NCI-H1105 (cell line): ENCODE measurements around the gene EPHA6.
A peak's percentile ranks its signal among the peaks of the same experiment; 100 is the strongest.
"Not testable (repeated sequence)": the region's sequence is repeated elsewhere in the genome, so short reads cannot be mapped to it uniquely, and the experiment has no call there.

Source experiments
- DNase-seq: peaks from one replicate; lab custom pipeline; 2025; lab: John Stamatoyannopoulos, UW

The EPHA6 gene

DNA sequence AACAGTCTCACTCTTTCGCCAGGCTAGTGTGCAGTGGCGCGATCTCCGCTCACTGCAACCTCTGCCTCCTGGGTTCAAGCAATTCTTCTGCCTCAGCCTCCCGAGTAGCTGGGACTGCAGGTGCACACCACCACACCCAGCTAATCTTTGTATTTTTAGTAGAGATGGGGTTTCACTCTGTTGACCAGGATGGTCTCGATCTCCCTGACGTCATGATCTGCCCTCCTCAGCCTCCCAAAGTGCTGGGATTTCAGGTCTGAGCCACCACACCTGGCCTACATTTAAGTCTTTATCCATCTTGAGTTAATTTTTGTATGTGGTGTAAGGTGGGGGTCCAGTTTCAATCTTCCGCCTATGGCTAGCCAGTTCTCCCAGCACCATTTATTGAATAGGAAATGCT, 211.2 kb downstream of the EPHA6 start:
- not testable (repeated sequence) for DNase-seq

DNA sequence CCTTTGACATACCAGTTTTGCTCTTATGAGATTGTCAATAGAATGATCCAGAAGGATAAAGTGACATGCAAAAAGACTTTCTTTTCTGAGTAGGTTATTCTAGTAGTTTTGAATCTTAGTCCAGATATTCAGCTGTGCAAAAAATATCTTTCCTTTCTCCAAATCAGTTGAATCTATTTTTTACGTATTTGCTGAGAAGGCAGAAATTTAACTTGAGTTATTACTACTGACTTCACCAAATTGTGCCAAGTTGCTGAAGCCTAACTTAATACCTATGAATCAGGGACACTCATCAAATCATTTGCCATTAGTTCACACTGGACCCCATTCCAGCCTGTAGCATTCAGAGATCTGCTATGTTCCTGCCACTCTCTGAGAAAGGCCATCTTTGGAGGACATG, 215.6 kb downstream of the EPHA6 start:
- DNase-seq, result no peak

DNA sequence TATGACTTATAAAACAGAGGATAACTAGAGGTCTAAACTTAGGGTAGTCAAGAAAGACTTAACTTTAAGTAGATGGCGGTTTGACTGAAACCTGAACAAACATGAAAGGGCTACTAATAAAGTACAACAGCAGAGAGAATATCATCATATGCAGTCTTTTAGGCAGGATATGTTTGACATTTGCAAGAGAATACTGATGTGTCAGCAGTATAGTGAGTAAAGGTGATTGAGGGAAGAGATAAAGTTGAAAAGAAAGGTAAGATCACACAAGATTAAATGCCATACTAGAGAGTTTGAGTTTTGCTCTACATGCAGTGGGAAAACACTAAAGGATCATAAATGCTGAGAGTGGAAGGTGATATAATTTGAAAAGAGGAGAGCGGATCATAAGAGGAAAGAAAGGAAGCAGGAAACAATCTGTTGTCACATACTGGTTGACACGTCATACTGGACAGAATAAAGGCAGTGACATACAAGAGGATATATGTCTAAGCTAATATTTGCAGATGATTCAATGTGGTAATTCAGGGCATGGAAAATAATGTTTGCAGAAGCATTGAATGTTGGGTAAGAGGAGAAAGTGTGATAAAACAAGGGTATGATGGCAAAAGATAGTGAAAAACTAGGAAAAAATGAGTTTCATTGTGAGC, 223.0 kb downstream of the EPHA6 start:
- no peak for DNase-seq

DNA sequence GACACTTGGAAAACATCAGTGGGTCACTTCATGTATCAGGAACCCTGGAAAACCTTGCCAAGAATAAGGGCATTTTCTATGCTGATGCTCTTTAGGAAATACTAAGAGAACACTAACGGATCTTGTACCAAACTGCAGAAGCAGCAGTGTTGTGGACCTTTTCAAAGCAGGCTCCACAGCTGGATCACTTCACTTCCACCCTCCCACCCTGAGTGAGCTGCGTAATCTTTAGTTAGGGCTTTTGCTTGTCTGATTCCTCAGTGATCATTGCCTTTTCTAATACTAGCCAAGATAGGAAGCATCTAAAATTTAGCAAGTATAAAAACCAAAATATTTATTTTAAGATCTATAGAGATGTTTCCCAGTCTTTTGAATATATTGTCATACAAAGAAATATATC, 229.0 kb downstream of the EPHA6 start:
- no peak for DNase-seq

DNA sequence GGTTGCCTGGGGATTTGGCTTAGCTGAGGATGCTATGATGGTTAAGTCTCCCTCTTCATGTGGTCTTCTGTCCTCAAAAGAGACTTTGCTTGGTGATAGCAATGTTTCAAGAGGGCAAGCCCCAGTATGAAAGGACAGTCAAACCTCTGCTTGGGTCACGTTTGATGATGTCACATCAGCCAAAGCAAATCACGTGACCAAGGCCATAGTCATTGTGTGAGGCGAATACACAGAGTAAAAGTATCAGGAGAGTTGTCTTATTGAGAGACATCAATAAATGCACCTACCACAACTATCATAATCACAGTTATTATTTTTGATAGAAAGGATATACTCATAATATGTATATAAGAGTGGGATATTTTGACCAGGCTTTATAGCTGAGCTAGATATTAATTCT, 243.0 kb downstream of the EPHA6 start:
- no peak for DNase-seq

DNA sequence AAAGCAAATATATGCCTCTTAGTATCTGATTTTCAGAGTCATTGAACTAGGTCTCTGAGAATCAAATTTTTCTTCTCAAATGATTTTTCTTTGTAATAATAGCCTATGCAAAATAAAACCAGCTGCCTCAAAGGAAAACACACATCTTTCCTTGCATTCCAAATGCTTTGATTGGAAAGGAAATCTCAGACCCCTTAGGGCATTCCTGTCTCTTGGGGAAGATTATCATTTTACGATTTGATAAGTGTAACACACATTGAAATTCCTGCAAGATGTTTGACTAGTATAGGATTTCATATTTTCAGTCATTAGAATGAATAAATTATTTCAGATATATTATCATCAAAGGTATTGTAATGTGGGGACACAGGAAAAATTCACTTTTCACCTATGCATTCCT, 244.8 kb downstream of the EPHA6 start:
- DNase-seq, result no peak

DNA sequence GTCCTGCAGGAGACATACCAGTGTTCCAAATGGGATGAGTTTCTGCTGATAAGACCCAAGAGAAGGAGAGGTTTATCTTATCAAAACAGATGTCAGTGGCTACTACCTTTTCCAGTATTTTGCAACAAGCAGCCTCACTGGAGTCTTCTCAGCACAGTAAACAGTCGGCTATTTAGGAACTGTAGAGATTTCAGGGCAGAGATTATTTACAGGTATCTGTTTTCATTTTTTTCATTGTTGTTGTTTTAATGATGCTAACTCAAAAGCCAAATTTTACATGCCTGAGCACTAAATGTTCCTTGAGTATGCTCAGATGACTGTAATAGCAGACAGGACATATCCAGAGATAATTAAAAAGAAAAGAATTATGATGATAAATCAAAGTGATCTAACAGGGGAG, 252.1 kb downstream of the EPHA6 start:
- no peak for DNase-seq

DNA sequence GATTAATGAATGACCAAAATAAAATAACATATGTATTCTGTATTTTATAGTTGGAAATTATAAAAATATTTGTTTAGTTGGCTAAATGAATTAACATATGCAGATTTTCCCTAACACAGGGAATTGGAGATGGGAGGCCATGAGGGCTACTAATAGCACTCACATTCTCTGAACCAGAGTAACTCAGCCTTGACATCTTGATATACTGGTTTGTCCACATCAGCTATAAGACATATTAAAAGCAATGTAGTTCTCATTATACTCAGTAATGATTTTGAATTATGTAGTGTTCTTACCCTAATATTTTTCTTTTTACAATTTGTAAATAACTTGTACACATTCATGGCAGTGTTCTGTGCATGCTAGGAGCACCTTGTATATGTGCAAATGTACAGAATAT, 255.9 kb downstream of the EPHA6 start:
- no peak for DNase-seq

DNA sequence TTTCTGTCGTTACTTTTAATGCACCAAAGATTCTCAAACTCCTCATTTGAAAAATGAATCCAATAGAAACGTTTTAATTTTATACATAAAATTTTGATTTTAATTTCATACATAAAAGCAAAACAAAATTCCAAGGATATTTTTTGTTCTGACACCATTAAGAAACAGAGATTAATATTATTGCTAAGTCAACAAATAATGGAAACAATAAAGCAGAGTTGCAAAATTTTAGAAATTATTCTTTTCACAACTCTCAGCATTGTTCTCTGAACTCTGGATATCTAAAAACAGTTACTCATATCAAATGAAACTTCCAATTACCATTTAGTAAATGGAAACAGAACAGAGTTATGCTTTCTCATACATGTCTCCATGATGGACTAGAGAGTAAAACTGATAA, 260.2 kb downstream of the EPHA6 start:
- DNase-seq, result no peak

DNA sequence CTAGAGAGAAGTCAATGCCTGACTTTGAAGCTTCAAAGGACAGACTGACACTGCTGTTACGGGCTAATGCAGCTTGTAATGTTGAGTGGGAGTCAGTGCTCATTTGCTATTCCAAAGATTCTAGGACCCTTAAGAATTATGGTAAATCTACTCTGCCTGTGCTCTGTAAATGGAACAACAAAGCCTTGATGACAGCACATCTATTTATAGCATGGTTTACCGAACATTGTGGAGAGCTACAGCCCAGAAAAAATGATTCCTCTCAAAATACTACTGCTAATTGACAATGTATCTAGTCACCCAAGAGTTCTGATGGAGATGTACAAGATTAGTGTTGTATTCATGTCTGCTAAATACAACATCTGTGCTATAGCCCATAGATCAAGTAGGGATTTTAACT, 262.3 kb downstream of the EPHA6 start:
- no peak for DNase-seq

DNA sequence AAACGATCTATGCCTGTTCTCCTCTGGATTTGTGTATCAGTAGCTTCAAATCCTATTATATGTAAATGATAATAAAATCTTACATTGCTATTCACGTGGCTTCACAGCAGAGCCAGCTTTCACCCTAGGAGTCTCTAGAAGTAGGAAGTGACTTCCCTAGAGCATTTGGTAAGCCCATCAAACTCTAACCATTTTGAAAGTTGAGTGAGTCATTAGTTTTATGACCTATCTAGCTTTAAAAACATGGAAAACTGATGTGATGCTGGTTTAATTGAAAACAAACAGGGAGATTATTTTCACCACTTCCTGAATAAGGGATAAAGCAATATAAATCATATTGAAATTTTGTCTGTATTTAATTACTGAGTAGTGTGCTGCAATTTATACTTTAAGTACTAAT, 275.2 kb downstream of the EPHA6 start:
- peak; percentile 84 for DNase-seq

DNA sequence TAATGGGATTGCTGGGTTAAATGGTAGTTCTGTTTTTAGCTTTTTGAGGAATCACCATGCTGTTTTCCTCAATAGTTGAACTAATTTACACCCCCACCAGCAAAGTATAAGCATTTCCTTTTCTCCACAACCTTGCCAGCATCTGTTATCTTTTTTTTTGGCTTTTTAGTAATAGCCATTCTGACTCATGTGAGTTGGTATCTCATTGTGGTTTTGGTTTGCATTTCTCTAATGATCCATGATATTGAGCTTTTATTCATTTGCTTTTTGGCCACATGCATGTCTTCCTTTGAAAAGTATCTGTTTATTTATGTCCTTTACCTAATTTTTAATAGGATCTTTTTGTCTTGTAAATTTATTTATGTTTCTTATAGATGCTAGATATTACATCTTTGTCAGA, 288.2 kb downstream of the EPHA6 start:
- no peak for DNase-seq

DNA sequence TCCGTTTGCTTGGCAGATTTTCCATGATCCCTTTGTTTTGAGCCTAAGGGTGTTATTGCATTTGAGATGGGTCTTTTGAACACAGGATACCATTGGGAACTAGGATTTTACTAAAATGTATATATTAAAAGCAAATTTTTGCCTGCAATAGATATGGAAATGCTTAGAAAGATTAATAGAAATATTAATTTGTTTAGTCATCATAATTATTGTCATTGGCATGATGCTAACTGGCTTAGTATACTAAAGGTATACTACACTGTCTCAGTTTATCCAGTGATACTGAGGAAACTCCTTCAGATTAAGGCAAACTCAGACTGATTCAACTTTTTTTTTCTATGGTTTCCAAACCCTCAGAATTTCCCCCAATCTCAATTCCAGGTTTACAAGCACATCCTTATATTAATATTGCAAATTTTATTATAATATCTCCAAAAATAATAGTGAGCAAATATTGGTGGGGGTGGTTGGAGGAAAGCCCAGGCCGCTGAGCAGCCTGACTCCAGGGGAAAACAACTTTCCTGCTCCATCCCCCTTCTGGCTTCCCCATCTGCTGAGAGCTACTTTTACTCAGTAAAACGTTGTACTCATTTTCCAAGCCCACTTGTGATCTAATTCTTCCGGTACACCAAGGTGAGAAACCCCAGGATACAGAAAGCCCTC, 291.7 kb downstream of the EPHA6 start:
- no peak for DNase-seq

DNA sequence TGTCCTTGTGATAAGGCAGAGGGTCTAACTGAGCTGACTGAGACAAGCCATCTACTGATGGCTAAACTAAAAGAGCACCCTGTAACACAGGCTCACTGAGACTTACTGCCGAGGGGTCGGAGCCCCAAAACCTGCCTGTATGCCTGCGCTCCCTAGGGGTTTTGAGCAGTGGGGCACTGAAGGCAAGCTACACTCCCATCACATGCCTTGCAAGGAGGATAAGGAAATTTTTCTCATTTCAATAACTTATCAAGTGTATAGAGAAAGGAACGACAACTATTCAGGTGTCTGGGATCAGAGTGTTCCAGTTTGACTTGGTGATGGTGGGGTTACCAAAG, 292.2 kb downstream of the EPHA6 start:
- DNase-seq, result no peak

DNA sequence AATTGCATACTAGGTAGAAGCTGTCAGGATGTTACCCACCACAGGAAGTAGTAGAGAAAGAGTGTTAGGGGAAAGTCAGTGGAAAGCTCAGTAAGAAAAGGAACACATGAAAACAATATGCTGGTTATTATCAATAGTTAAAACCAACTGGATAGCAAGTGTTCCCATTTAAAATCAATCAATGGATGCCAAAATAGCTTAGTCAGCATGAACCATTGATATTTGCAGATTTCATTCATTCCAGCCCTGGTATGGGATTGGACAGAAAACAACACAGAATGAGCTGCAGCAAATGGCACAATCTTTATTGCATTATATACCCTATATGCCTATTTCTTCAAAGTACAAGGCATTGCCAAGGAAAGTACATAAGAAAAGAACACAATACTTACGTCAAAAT, 293.7 kb downstream of the EPHA6 start:
- DNase-seq, result no peak

DNA sequence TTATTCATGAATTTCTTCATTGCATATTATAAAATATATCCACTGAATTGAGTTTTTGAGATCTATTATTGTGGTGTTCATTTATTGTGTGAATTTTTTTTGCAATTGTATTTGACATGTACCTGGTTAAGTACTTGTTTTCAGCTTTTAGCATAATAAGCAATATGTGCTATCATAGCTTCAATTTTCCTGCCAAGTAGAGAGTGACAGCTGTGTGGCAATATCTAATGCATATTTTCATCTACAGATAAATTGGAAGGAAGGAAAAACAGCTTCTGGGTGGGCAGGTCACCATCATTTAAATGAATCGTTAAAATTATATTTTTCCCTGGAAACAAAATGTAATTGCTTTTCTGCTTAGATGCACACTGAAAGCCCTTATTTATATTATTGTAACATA, 296.9 kb downstream of the EPHA6 start:
- DNase-seq, result no peak

DNA sequence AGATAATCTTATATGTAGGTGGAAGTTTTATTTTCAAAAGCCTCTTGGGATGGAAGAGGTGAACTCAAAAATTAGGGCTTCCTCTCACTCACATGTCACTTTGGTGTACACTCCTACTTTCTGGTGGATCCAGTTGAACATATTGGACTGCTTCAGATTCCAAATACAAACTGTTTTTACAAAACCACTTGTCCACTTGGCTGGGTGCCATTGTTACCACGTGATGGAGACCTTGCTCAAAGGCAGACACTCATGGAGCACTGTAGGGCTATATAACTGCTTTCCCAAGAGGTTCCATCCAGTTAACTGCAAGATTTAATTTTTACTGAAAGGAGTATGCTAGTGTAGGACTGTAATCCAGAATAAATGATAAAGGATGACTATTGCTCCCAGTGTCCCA, 307.0 kb downstream of the EPHA6 start:
- no peak for DNase-seq

DNA sequence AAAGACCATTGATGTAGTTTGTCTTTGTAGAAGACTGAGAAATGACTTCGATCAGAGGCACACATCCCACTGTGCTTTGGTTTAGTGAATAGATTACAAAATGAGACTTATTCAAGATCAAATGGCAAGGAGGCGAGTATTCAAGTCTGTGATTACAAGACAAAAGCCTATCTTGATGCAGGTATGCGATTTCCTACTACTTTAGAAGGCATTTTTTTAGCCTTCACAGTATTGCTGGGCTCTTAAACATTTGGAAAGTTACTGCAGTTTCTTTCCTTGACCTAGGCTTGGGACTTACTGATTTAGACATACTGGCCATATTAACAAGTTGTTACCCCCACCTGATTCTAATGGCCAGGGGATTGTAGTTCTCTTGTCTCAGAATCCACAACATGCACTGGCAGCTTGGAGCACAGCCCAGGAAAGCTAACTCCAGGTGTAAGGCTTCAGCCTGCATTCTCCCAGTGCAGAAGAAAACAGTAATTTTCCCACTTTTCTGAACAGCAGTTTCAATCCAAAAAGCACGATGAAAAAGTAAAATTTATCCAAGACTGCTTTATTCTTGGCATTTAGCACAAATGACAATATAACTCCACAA, 311.6 kb downstream of the EPHA6 start:
- DNase-seq, result no peak

DNA sequence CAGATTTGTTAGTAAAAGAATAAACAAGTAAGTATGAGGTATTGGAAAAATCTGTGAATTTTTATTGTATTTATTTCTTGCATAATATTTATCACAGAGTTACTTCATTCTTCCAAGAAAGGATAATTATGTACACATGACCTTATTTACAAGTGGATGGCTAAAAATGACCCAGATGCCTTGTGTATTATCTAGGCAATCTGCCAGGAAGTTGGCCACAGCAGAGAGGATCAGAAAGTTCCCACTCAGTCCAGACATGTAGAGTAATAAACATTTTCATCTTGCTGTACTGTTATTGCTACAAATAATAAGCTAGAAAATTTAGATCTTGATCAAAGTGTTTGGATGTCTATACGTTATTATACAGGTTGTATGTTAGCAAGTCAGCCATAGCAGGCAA, 317.1 kb downstream of the EPHA6 start:
- peak; percentile 21 for DNase-seq

DNA sequence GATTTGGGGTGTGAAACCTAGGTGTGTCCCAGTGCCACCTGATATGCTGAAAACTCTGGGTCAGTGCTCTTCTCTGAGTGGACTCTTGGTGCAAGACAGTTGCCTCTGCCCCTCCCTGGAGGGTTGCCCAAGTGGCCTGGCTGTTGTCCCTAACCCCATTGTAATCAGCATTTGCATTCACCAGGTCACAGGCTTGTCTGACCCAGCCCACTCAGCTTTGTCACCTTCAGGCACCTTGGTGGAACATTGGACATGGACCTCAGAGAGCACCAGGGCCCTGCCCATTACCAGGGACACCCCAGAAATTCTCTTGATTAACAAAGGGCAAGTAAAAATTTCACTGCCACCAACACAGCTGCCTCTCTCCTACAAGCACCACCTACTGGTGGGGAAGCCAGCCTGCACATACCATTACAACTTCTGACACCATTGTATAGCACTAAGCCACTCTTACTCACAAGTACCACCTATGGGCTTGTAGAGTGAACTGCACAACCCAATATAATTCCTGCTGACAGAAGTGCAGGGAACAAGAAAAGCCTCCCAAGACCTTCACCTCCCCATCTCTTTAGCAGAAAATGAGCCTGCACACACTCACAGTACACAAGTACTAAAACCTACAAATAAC, 324.6 kb downstream of the EPHA6 start:
- no peak for DNase-seq

DNA sequence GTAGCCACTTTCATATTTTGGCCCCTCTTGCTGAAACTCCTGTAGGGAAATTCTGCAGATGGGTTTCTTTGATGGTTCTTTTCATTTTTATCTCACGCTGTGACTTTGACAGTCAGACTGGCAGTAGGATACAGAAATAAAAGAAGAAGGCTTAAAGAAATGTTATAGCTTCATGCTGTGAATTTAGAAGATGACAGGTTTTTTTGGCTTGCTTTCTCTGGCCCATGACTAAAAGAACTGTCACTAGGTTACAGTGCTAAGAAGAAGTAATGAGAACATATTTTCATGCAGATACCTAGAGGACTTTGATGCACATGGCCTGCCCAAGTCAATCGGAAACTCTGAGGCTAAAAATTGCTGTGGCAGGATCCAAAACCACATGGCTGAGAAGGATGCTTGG, 334.5 kb downstream of the EPHA6 start:
- no peak for DNase-seq

DNA sequence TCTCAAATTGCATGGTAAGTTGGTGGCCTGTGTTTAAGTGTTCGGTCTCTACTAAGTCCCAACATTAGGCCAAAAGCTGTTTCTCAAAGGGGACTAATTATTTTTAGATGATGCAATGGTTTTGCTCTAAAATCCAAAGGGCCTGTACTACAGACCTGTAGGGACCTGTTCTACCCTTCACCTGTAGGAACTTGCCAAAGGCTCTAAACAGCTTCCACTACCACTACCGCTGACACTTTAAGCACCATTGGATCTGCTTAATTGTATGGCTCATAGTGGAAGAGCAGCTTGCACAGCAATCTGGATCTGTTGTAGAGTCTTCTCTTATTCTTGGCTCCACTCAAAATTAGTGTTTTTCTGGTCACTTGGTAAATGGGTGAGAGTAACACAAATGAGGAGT, 346.8 kb downstream of the EPHA6 start:
- no peak for DNase-seq

DNA sequence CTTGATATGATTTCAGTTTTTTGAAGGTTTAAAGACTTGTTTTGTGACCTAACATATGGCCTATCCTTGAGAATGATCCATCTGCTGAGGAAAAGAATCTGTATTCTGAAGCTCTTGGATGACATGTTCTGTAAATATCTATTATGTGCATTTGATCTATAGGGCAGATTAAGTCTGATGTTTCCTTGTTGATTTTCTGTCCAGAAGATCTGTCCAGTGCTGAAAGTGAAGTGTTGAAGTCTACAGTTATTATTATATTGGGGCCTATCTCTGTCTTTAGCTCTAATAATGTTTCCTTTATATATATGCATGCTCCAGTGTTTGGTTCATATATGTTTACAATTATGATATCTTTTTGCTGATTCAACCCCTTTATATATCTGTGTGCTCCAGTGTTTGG, 362.8 kb downstream of the EPHA6 start:
- DNase-seq, result no peak

DNA sequence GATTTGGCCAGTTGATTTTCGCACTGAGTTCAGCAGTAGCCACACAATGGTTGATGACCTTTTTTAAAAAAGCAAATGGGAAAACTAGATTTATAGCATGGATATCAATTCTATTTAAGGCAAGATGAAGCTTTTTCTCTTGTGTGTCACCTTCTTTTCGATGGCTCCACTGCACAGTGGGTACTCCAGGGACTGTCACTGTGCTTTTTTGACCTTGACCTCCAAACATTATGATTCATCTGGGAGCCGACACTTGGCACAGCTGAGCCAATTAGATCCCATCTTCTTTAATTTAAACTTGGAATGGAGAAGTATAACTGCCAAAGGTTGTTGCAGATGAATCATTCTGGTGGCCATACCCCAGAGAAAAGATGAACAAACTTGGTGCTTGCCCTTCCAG, 367.3 kb downstream of the EPHA6 start:
- no peak for DNase-seq
